Endothelial cell of umbilical vein (primary cell): ENCODE measurements around the gene EIF2S3.

Experiments used
- CTCF ChIP-seq, 2 donors: IDR thresholded peaks; 1 replicate in 1 of 2; 2 replicates in 1 of 2; pipeline ENCODE4 v1.5.1; 2011; ENCODE audit warnings: low read length in 2 of 2, mild to moderate bottlenecking in 2 of 2, moderate library complexity in 2 of 2, control low read depth in 1 of 2, inconsistent platforms in 1 of 2, low read depth in 1 of 2; ENCODE audit not compliant: insufficient read depth in 1 of 2; ENCODE audit errors: extremely low read depth in 1 of 2
- EZH2 ChIP-seq: IDR thresholded peaks from 2 replicates; pipeline ENCODE4 v1.6.1; 2012; ENCODE audit warnings: borderline replicate concordance, low read depth, mild to moderate bottlenecking, moderate library complexity, low read length, inconsistent platforms; ENCODE audit not compliant: severe bottlenecking
- MAX ChIP-seq: IDR thresholded peaks from 2 replicates; pipeline ENCODE4 v1.6.1; 2011; ENCODE audit not compliant: insufficient read depth, insufficient read length
- MYC ChIP-seq: IDR thresholded peaks from one replicate; pipeline ENCODE4 v1.6.1; 2011; ENCODE audit warnings: mild to moderate bottlenecking, low read depth, low read length
- POLR2AphosphoS5 ChIP-seq: IDR thresholded peaks from 2 replicates; pipeline ENCODE4 v1.6.1; 2012; ENCODE audit warnings: low read depth, mild to moderate bottlenecking, control low read depth, low read length, moderate library complexity; ENCODE audit not compliant: insufficient read depth

- TF ChIP-seq EZH2, result no peak
- TF ChIP-seq CTCF (IDR thresholded peaks at IDR 0.05; ENCODE audit: extremely low read depth in 1 of 2, insufficient read depth in 1 of 2, low read depth in 1 of 2, low read length in 2 of 2), result no peak
- TF ChIP-seq MYC, result no peak
- no peak for TF ChIP-seq POLR2AphosphoS5
- TF ChIP-seq MAX, result no peak
These were observed 48.9 kb upstream of the EIF2S3 start for GRCh38 chrX:24005867-24006266.
